GM19193 (cell line): ENCODE data around the gene NADK.
"Not testable (repeated sequence)": the region's sequence is repeated elsewhere in the genome, so short reads cannot be mapped to it uniquely, and the experiment has no call there.

ENCODE experiments used
- POLR2A ChIP-seq: IDR thresholded peaks from 4 replicates; pipeline ENCODE4 v1.6.1; 2011; ENCODE audit not compliant: insufficient read depth, insufficient read length; ENCODE audit errors: extremely low read depth

The NADK gene

DNA sequence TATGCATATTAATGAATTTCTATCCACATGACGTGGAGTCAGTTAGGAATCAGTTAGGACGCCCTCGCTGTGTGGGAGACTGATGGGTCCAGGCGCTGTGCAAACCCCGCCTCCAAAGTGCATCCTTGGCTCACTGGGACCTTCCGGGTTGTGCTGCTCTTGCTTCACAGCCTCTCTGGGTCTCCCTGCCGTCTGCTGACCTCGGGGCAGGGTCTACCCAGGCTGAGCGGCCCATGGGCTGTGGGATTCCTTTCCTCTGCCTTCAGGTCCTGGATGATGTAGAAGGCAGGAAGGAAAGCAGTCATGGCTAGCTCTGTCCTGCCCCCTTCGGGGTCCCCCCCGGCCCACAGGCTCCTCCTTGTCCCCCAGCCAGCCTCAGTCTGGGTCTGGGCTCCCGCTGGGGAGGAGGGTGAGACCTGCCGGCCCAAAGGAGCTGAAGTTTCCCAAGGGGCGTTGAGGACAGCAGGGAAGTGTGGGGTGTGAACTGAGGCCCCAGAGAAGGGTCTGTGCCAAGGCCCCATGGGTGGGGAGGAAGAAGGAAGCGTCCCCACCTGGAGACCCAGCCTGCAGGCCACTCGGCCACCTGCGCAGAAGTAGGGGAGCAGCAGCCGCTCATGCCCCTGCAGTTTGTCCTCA is 29.5 kb downstream of the NADK start:
- no peak for TF ChIP-seq POLR2A

DNA sequence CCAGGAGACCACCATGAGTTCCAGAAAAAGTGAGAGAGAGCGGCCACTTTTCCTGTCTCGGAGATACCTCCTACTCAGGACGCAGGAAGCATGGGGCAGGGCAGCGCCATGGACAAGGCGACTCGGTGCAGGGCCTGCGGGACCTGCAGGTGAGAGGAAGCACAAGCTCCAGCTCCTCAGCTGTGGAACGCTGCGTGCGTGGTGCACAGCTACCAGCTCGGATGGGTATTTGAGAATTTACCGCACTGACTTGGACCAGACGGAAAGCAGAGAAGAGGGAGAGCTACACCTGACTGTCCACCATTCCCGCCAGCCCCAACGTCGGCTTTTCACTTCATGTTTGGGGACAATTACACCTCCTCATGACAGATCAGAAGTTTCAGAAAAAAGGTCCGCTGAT is 45.9 kb downstream of the NADK start:
- no peak for TF ChIP-seq POLR2A

DNA sequence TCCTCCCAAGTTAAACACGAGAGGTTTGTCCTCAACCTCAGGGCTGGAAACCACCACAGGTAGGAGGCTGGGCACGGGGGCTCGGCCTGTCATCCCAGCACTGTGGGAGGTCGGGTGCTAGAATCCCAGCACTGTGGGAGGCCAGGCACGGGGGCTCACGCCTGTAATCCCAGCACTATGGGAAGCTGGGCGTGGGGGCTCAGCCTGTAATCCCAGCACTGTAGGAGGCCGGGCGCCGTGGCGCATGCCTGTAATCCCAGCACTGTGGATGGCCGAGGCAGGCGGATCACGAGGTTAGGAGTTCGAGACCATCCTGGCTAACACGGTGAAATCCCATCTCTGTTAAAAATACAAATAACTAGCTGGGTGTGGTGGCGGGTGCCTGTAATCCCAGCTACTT is 47.4 kb downstream of the NADK start:
- TF ChIP-seq POLR2A = no peak

DNA sequence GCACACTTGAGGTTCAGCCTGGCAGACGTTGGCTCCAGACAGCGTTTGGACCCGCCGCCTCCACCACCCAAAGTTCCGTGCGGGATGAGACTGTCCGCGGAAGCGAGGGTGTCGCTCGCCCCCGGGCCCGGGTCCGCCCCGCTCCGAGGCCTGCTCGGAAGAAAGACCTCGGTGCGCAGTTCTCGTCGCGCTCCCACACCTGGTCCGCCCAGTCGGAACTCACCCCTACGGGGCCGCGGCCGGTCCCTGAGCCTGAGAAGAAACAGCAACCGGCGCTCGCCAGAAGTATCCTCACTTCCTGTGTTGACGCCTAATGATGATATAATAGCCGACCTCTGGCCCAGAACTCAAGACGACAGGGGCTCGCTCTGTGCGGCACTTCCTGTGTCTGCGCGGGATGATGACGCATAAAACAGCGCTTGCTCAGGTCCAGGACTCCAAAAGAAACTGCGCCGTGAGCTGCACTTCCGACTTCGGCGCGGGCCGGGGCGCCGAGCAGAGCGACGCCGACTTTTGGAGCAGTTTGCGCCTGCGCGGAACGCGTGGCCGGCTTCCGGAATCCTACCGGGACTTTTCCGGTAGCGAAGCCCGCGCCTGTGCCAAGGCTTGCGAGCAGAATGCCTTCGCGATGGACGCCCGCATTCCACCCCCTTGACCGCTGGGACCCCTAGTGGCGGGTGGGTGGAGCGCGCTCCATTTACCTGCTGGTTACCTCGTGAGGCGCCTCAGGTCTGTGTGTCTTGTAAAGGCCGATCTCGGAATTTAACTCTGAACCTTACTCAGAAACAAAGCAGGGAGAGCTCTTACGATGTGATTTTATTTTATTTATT is 54.0 kb downstream of the NADK start, which contains the start of gene CDK11A:
TSS of gene CDK11A (minus strand) at position 323 of the 830 bp plus-strand sequence. CDS start 1,539 bp downstream, outside the sequence.
- TF ChIP-seq POLR2A = not testable (repeated sequence)

DNA sequence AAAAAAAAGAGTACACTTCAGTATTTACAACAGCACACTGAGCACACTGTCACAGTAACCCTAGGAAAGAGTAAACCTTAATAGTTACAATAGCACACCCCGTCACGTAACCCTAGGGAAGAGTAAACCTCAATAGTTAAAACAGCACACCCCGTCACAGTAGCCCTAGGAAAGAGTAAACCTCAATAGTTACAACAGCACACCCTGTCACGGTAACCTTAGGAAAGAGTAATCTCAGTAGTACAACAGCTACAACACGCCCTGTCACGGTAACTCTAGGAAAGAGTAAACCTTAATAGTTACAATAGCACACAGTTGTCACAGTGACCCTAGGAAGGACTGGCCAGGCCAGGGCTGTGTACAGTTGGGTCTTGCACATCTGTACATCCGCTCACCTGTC is 57.1 kb downstream of the NADK start:
- no peak for TF ChIP-seq POLR2A

GRCh38 chr1:1703796-1704195 is 74.5 kb downstream of the NADK start:
- no peak for TF ChIP-seq POLR2A
